Islet precursor cell (in vitro differentiated cells): ENCODE measurements around the gene PRKACB.
"Not testable (repeated sequence)": the region's sequence is repeated elsewhere in the genome, so short reads cannot be mapped to it uniquely, and the experiment has no call there.

Source experiments
- DNase-seq: peaks from one replicate; pipeline ENCODE4 v3.0.0-alpha.2; 2018

The PRKACB gene

GRCh38 chr1:84272401-84272800 is 128.3 kb downstream of the PRKACB start:
- no peak for DNase-seq

- no peak for DNase-seq
These were observed 133.4 kb downstream of the PRKACB start for GRCh38 chr1:84277343-84278059.

GRCh38 chr1:84278905-84279304 is 134.8 kb downstream of the PRKACB start:
- DNase-seq: no peak

- DNase-seq: no peak
These were observed 136.8 kb downstream of the PRKACB start for GRCh38 chr1:84280912-84281311.

GRCh38 chr1:84282780-84283333 is 138.8 kb downstream of the PRKACB start:
- DNase-seq: no peak

GRCh38 chr1:84283381-84283780 is 139.3 kb downstream of the PRKACB start:
- DNase-seq: no peak

- no peak for DNase-seq
These were observed 142.0 kb downstream of the PRKACB start for GRCh38 chr1:84286071-84286470.

GRCh38 chr1:84287389-84287788 is 143.3 kb downstream of the PRKACB start:
- not testable (repeated sequence) for DNase-seq
